Activated CD8-positive, alpha-beta T cell treated with anti-CD3 and anti-CD28 coated beads, Interleukin-2, amount 10 ng/mL, durations not matched to agents 7 days and 5 days (primary cell): ENCODE data around the gene C1QL4. TPM values are rescaled to one million over a fixed set of nuclear protein-coding genes. Genes with fewer than 3 reads are reported as not detected.
"Not testable (repeated sequence)": the region's sequence is repeated elsewhere in the genome, so short reads cannot be mapped to it uniquely, and the experiment has no call there.

Source experiments
- ATAC-seq: fragments of 150-1000 bp; cut with Tn5 transposase; one replicate; pipeline ENCODE4 v1.10.0; 2021; ENCODE audit warnings: moderate library complexity
- CTCF ChIA-PET: fragments of 350-600 bp; sonication (Branson Sonifier 250); formaldehyde crosslinking; loops from one replicate; lab custom pipeline; 2021; ENCODE audit warnings: antibody characterized with exemption; lab: Charles Lee
- POLR2A ChIA-PET: fragments of 350-600 bp; sonication (Branson Sonifier 250); formaldehyde crosslinking; loops from one replicate; lab custom pipeline; 2021; ENCODE audit warnings: antibody characterized with exemption; lab: Charles Lee
- DNase-seq: peaks from one replicate; pipeline ENCODE4 v3.0.0-alpha.2; 2020
- H3K27ac Mint-ChIP-seq: one replicate; pipeline ENCODE4 v1.8.0; 2021; ENCODE audit warnings: mild to moderate bottlenecking, mixed read lengths
- H3K27me3 Mint-ChIP-seq: one replicate; pipeline ENCODE4 v1.8.0; 2021; ENCODE audit warnings: low read depth, mixed read lengths
- H3K36me3 Mint-ChIP-seq: one replicate; pipeline ENCODE4 v1.8.0; 2021; ENCODE audit warnings: low read depth, mixed read lengths
- H3K4me1 Mint-ChIP-seq: one replicate; pipeline ENCODE4 v1.8.0; 2021; ENCODE audit warnings: low read depth, mixed read lengths
- H3K4me3 Mint-ChIP-seq: one replicate; pipeline ENCODE4 v1.8.0; 2021; ENCODE audit warnings: mild to moderate bottlenecking, mixed read lengths
- H3K9me3 Mint-ChIP-seq: one replicate; pipeline ENCODE4 v1.8.0; 2022; ENCODE audit warnings: mixed read lengths; ENCODE audit not compliant: insufficient read depth
- total RNA-seq, 2 experiments: library from RNA; stranded (reverse); gene quantifications; one replicate each; pipeline ENCODE4 v1.2.3, GENCODE V29; 2021

The C1QL4 gene
- not detected for total RNA-seq

GRCh38 chr12:49336645-49337584 lies at the start of gene C1QL4:
Gene C1QL4, minus strand, starts transcription at chr12:49337188. Its CDS starts 711 bp downstream, at chr12:49336477.
- ATAC-seq (peak; percentile 81), DNase-seq (peak; percentile 88)
- H3K36me3 Mint-ChIP-seq, result peaks cover 10% of the 10 kb centered on the region
- H3K4me1 Mint-ChIP-seq, result peaks cover 19% of the 10 kb centered on the region
- ChIA-PET CTCF (interaction anchor here (0.7 to 5.6 kb wide), 15 partner anchors 7 to 177 kb away, joined by 3 to 33 read pairs (median 3); partner anchors contain the start of genes DNAJC22 and TROAP), POLR2A (interaction anchor here (0.6 kb wide), 1 partner anchor 43 kb away, joined by 3 read pairs; no protein-coding TSS in a partner anchor)
- no peaks in the 10 kb centered on the region for H3K9me3 Mint-ChIP-seq
- H3K4me3 Mint-ChIP-seq, result peak within 1 kb of the TSS; percentile 53
- H3K27me3 Mint-ChIP-seq, result peaks cover 78% of the 10 kb centered on the region
- H3K27ac Mint-ChIP-seq, result no peak within 1 kb of the TSS

DNA sequence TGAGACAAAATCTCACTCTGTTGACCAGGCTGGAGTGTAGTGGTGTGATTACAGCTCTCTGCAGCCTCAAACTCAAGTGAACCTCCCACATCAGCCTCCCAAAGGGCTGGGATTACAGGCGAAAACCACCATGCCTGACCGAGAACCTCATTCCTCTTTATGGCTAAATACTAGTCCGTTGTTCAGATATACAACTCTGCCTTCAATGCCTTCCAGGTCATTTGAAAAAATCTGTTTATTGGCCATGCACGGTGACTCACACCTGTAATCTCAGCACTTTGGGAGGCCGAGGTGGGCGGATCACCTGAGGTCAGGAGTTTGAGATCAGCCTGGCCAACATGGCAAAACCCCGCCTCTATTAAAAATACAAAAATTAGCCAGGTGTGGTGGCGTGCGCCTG lies 43.2 kb upstream of the C1QL4 start:
- H3K27ac Mint-ChIP-seq, ATAC-seq, H3K4me3 Mint-ChIP-seq, DNase-seq, H3K4me1 Mint-ChIP-seq, POLR2A ChIA-PET, H3K9me3 Mint-ChIP-seq, H3K27me3 Mint-ChIP-seq, H3K36me3 Mint-ChIP-seq: not testable (repeated sequence)
- CTCF ChIA-PET, result interaction anchor here (2.3 kb wide), 1 partner anchor 22 kb away, joined by 8 read pairs; no protein-coding TSS in a partner anchor

DNA sequence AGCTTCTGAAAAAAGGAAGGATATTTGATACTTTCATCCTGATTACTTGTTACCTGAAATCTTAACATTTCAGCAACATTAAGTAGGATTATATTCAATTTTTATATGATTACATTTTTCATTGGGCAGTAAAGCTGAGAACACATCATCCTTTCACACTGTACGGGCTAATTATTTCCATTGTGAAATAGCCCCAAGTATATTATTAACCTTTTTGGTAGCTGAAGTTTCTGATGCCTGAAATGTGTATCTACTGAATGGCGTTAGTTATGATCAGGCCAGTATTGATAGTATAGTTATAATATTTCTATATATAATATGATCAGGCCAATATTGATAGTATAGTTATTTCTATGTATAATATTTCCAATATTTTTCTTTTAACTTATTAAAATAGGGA lies 40.4 kb upstream of the C1QL4 start:
- Mint-ChIP-seq H3K27me3 (no peaks in the 10 kb centered on the region), H3K4me3 (no peak overlapping the region), H3K27ac (no peak overlapping the region), H3K4me1 (peaks cover 8% of the 10 kb centered on the region), H3K36me3 (no peaks in the 10 kb centered on the region), H3K9me3 (no peaks in the 10 kb centered on the region)
- ATAC-seq, result no peak
- CTCF ChIA-PET, result interaction anchor here (1.0 to 3.3 kb wide), 3 partner anchors 10 to 137 kb away, joined by 4 to 21 read pairs (median 5); partner anchors contain the start of gene SPATS2
- POLR2A ChIA-PET, result interaction anchor here (2.8 kb wide), 1 partner anchor 11 kb away, joined by 13 read pairs; the partner anchor contains the start of gene SPATS2
- DNase-seq, result no peak

- ATAC-seq, result no peak
- Mint-ChIP-seq H3K36me3 (no peaks in the 10 kb centered on the region), H3K27me3 (no peaks in the 10 kb centered on the region), H3K4me3 (no peak overlapping the region), H3K9me3 (no peaks in the 10 kb centered on the region), H3K4me1 (peaks cover 14% of the 10 kb centered on the region), H3K27ac (no peak overlapping the region)
- CTCF ChIA-PET, result interaction anchor here (0.8 to 3.3 kb wide), 6 partner anchors 10 to 139 kb away, joined by 3 to 21 read pairs (median 4); partner anchors contain the start of gene DNAJC22
- POLR2A ChIA-PET, result interaction anchor here (2.8 kb wide), 1 partner anchor 9 kb away, joined by 13 read pairs; the partner anchor contains the start of gene SPATS2
- DNase-seq, result no peak
Measured at GRCh38 chr12:49375406-49375805, 38.4 kb upstream of the C1QL4 start.

- no peak for ATAC-seq
- ChIA-PET CTCF (interaction anchor here (1.3 to 7.1 kb wide), 3 partner anchors 13 to 143 kb away, joined by 5 to 84 read pairs (median 5); no protein-coding TSS in a partner anchor), POLR2A (interaction anchor here (0.5 kb wide), 1 partner anchor 52 kb away, joined by 4 read pairs; no protein-coding TSS in a partner anchor)
- no peaks in the 10 kb centered on the region for H3K36me3 Mint-ChIP-seq
- no peaks in the 10 kb centered on the region for H3K27me3 Mint-ChIP-seq
- H3K4me1 Mint-ChIP-seq, result peaks cover 41% of the 10 kb centered on the region
- H3K4me3 Mint-ChIP-seq, result no peak overlapping the region
- no peak for DNase-seq
- no peaks in the 10 kb centered on the region for H3K9me3 Mint-ChIP-seq
- no peak overlapping the region for H3K27ac Mint-ChIP-seq
Measured at GRCh38 chr12:49370539-49370938, 33.6 kb upstream of the C1QL4 start.

GRCh38 chr12:49369411-49370145 lies 32.6 kb upstream of the C1QL4 start:
- Mint-ChIP-seq H3K9me3 (no peaks in the 10 kb centered on the region), H3K27ac (no peak overlapping the region), H3K27me3 (no peaks in the 10 kb centered on the region), H3K36me3 (no peaks in the 10 kb centered on the region), H3K4me3 (no peak overlapping the region), H3K4me1 (peaks cover 38% of the 10 kb centered on the region)
- DNase-seq (peak; percentile 46), ATAC-seq (no peak)
- ChIA-PET CTCF (interaction anchor here (1.0 to 7.1 kb wide), 6 partner anchors 12 to 144 kb away, joined by 3 to 84 read pairs (median 4); no protein-coding TSS in a partner anchor), POLR2A (no interaction called here)

GRCh38 chr12:49368240-49368600 lies 31.2 kb upstream of the C1QL4 start:
- H3K4me1 Mint-ChIP-seq, result peaks cover 38% of the 10 kb centered on the region
- ChIA-PET POLR2A (interaction anchor here (1.8 to 3.0 kb wide), 3 partner anchors 10 to 237 kb away, joined by 11 to 23 read pairs (median 20); partner anchors contain the start of genes TROAP and TUBA1B), CTCF (interaction anchor here (1.1 to 7.1 kb wide), 6 partner anchors 10 to 146 kb away, joined by 3 to 84 read pairs (median 10); partner anchors contain the start of gene DNAJC22)
- DNase-seq, result no peak
- no peaks in the 10 kb centered on the region for H3K36me3 Mint-ChIP-seq
- H3K27ac Mint-ChIP-seq, result no peak overlapping the region
- H3K4me3 Mint-ChIP-seq, result peak overlapping the region; percentile 97
- no peaks in the 10 kb centered on the region for H3K27me3 Mint-ChIP-seq
- no peak for ATAC-seq
- no peaks in the 10 kb centered on the region for H3K9me3 Mint-ChIP-seq

DNA sequence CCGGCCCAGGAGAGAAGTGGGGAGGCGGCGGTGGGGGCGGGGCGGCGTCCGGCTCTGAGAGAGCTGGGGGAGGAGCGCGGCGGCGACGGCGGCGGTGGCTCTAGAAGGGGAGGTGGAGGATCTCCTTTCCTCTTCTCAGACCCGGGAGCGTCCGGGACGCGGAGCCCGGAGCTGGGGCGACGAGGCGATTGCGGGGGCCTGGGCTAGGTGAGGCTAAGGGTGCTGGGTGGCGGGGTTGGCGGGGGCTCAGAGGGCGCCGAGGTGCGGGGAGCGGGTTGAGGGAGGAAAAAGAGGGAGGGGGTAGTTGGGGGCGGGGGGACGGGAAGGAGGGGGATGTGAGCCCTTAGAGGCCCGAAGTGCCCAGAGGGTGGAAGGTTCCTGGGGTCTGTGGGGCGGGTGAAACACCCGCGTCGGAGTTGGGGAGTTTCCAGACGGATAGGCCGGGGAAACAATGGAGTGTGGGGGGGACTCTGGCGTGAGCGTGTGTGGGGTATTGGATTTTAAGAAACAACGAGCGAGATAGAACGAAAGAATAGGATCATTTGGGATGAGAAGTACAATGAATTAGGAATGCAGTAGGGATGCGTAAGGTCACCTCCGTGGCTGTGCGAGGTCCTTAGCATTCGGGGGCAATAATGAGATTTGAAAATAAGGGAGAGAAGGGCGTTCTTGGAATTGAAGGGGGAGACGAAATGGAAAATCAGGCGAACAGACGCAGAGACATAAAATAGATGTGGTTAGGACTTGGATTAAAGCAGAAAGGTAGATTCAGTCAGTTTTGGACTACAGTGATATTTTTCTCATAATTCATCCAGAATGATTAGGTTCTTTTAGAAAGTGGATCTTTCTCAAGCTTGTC lies 30.6 kb upstream of the C1QL4 start, which contains the start of gene SPATS2:
SPATS2 (plus strand) TSS at position 82 of the 859 bp plus-strand sequence. CDS start 93,551 bp downstream, outside the sequence.
- Mint-ChIP-seq H3K4me3 (peak within 1 kb of the TSS; percentile 97), H3K27me3 (no peaks in the 10 kb centered on the region), H3K9me3 (no peaks in the 10 kb centered on the region), H3K4me1 (peaks cover 38% of the 10 kb centered on the region), H3K27ac (peak within 1 kb of the TSS; percentile 98), H3K36me3 (no peaks in the 10 kb centered on the region)
- ChIA-PET CTCF (interaction anchor here (0.6 to 7.1 kb wide), 29 partner anchors 10 to 578 kb away, joined by 3 to 84 read pairs (median 4); partner anchors contain the start of genes DNAJC22, PRPH and TUBA1B), POLR2A (interaction anchor here (0.6 to 3.0 kb wide), 27 partner anchors 8 to 475 kb away, joined by 3 to 23 read pairs (median 5); partner anchors contain the start of genes BCDIN3D, DNAJC22, MCRS1 and TMBIM6)
- DNase-seq (no peak), ATAC-seq (no peak)

DNA sequence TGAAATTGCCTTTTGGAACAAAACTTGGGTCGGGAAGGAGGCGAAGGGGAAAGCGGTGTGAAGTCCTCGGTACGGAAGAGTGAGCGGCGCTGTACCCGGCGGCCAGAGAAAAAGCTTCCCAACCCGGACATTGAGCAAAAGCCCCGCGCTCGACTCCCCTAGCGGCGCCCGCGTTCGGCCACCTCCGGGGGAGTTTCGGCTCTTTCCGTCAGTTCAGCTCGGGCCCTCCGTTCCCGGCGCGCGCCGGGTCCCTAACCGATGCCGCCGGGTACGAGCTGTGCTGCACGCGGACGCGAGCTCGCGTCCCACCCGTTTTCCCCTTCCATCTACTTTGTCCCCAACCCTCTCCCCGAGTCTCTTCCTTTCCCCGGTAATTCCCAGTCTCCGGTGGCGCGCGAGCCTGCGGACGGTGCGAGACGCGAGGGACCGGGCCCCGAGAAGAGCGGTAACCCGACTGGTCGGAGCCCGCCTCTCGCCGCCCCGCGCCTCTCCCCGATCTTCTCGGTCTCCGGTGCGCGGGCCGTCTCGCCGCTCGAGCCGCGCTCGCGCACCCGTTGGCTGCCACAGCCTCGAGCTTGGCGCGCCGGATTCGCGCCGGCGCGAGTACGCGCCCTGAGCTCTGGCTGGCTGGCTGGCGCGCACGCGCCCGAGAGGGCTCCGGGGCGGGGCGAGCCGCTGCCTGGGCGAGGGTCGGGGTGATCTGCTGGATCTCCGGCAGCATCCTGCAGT lies 29.8 kb upstream of the C1QL4 start:
- CTCF ChIA-PET, result interaction anchor here (0.6 to 7.1 kb wide), 30 partner anchors 9 to 578 kb away, joined by 3 to 84 read pairs (median 4); partner anchors contain the start of genes DNAJC22, PRPH and TUBA1B
- peak; percentile 89 for ATAC-seq
- Mint-ChIP-seq H3K27ac (peak overlapping the region; percentile 98), H3K9me3 (no peaks in the 10 kb centered on the region), H3K36me3 (no peaks in the 10 kb centered on the region), H3K4me3 (peak overlapping the region; percentile 97), H3K27me3 (no peaks in the 10 kb centered on the region), H3K4me1 (peaks cover 38% of the 10 kb centered on the region)
- POLR2A ChIA-PET, result interaction anchor here (0.6 to 3.0 kb wide), 30 partner anchors 9 to 476 kb away, joined by 3 to 23 read pairs (median 5); partner anchors contain the start of genes BCDIN3D, DNAJC22, MCRS1 and TMBIM6
- DNase-seq, result peak; percentile 90
